Stimulated activated CD8-positive, alpha-beta memory T cell treated with anti-CD3 and anti-CD28 coated beads, Interleukin-2, amount 100 ng/mL, for 1 hour (primary cell): ENCODE data around the gene ACTN1.
"Not testable (repeated sequence)": the region's sequence is repeated elsewhere in the genome, so short reads cannot be mapped to it uniquely, and the experiment has no call there.

Source experiments
- DNase-seq, 2 donors: peaks; one replicate each; pipeline ENCODE4 v3.0.0-alpha.2; 2020; ENCODE audit warnings: low read depth in 2 of 2

Gene ACTN1

DNA sequence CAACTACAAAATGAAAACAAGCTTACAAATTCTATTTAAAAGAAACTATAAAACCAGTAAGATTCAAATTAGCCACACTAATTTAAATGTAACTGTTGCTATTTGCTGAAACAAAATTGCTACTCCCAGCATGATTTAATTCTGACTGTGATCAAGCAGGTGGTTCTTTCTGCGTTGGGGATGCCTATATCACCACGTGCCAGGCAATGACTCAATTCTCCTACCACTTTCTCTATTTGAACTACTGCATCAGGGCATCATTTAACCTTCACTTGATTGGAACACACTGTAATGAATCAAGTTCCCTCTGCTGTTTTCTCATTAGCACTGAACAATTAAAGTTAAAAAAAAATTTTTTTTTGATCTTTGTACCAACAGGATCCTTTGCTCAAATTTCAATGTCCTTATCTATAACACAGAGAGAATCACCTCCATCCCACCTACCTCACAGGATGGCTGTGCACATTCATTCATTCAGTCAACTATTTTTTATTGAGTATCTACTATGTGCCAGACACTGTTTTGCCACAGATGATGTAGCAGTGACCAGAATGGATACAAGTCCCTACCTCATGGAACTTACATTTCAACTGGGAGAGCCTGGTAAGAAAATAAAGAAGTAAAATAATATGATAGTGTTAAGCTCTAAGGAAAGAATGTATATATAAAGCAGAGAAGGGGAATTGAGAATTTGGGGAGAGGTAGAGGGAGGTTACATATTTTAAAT, 8.0 kb upstream of the ACTN1 start:
- DNase-seq, result no peak

DNA sequence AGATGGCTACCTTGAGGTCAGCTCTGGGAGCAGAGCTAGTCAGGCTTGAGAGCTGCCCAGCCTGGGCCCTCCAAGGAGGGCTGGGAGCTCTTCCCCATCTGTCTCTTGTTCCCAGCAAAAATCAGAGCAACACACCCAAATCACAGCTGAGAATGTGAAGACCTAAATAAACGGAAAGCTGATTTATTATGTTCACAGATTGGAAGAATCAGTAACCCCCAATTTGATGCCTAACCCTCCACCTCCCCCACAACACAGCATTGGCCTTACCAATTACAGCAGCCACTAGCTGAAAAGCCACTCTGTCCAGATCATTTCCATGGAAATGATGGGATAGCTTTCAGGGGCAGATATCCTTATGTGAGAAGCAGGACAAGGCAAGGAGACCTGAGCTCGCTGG, 7.1 kb upstream of the ACTN1 start:
- no peak for DNase-seq

DNA sequence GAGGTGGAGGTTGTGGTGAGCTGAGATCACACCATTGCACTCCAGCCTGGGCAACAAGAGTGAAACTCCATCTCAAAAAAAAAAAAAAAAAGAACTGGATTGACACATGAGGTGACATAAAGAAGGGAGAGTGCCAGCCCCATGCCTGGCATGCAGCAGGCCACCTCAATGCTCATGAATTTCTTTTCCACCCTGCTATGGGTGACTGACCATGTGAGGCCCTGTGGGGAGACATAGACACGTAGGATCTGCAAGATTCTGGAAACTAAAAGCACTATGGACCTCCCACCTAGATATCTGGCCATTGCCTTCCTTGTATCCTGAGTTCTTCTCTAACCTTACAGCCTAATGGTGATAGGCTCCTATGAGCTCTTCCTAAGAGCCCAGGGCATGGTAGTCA, 5.6 kb upstream of the ACTN1 start:
- no peak for DNase-seq

DNA sequence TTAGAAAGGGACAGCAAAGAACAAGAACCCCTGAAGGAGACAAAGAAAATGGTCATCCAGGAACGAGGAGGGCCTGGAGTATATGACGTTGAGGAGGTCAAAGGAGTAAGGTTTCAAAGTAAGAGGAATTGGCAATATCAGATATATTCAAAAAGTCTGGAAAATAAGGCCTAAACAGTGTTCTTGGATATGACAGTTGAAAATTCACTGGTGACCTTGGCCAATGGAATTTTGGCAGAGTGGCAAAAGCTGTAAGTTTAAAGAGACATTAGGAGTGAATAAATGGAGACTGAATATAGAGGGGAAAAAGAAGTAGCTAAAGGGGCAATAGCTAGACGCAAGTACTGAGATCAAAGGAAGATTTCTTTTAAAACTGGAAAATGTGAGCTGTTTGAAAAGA, 4.1 kb upstream of the ACTN1 start:
- no peak for DNase-seq

DNA sequence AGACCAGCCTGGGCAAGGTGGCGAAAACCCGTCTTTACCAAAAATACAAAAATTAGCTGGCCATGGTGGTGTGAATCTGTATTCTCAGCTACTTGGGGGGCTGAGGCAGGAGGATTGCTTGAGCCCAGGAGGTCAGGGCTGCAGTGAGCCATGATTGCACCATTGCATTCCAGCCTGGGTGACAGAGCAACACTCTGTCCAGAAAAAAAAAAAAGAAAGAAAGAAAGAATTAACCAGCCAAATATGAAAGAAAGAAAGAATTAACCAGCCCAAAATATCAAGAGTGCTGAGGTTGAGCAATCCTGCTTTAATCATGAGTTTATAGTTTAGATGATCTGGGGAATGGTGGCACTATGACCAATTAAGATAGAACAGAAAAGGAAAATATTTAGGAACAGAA, 3.5 kb upstream of the ACTN1 start:
- DNase-seq, result no peak

DNA sequence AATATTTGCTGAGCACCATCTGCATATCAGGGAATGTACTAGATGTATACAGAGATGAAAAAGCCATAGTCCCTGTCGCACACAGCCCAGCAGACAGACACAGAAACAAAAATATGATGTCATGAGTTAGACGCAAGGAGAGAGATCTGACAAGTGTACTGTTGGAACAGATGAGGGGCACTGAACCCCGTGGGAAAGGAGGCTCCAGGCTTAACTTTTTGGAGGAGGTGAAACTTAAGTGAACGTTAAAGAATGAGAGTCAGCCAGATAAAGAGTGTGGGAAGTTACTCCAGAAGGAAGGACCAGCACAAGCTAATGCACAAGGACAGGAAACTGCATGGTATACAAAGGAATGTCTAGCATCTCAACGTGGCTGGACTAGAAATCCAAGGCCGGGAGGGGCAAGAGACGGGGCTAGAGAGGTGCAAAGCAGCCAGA, 2.5 kb upstream of the ACTN1 start:
- no peak for DNase-seq

DNA sequence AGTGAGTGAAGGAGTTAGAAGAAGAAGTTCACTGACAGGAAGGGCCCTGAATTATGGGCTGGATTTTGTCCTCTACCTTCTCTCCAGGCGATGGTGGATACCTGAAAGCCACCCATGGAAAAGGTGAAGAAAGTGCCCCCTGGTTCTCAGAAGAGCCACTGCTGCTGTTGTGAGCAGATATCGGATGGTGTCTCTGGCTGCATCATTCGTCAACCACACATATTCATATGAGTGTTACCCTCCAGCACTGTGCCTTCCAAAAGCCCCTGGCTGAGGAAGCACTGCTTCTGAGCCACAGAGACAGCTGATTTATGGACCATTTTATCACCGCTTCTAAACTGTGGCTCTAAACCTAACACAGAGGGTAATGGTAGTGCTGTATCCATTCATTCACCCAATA, 2.0 kb upstream of the ACTN1 start:
- no peak for DNase-seq

DNA sequence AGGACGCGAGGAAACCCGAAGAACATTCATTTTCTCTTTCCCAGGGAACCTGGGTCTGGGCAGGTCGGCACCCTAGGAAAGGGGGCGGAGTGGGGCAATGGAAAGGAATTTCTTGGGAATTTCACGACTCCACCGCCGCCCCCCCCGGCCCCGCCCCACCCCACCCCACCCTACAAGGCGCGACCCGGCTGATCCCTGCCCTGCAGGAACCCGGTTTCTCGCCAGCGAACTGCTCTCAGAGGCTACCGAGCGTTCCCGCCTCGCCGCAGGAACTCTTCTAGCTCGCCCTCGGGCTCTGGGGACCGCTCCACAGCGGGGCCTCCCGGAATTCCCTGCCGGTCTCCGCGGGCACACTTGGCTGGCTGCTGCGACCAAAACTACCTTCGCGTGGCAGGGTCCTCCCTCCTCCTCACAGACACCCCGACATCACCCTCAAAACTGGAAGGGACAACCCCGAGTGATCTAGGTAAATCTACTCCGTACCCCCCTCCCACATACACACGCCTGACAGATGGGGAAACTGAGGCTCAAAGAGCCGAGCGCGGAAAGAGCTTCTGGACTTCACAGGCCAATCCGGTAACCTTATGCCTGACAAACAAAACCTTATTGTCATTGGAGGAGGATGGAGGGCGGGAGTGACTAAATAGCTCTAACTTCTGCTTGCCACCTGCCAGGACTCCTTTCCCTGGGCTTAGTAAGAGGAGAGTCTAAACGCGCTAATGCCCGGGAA, 785 bp upstream of the ACTN1 start:
- DNase-seq, result no peak

DNA sequence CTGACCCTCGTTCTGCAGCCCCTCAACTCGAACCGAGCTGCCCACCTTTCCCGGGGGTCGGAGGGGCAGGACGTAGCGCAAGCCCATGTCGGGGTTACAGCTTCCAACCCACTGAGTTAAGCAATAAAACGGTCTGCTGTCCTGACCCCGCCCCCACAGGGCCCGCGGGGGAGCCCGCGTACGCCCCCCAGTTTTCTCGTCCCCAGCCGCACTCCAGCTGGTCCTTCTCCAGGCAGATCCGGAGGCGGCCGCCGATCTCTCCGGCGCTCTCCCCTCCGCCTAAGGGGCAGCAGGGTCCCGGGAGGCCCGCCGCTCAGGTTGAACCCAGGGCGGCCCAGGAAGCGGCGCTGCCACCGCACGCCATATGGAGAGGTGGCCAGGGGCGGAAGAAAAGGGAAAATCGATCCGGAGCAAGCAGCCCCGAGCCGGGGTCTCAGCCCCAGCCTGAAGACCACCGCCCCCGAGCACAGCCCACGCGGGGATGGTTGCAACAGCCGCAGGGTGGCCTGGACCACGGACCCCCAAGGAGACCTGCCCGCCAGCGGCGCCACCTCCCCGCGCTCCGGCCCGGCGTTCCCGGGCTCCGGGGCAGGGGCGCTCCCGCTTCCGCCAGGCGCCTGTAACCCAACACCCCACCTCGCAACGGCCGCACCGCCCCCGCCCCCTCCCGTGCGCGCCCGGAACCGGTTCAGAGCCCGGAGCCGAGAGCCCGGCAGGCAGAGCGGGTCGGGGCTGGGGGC, 760 bp downstream of the ACTN1 start:
- peak in 1 of 2 donors; percentile 22 for DNase-seq

DNA sequence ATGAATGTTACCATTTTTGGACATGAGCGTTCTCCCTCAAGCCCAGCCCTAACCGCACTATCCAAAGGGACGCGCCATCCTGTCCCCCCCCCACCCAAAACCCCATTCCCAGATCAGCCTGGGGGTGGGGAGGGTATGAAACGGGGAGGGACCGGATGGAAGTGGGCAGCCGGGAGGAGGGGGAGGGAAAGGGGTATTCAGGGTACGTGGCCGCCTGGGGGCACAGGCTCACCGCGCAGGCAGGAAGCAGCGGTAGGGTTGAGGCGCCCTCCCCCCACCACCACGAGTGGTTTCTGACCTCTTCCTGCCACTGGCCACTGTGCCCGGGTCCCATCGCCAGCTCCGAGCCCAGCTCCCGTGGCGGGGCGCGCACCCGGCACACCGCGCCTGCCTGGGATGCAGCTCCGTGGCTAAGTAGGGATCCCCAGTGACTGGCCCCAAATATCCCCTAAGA, 1.4 kb downstream of the ACTN1 start:
- peak in 1 of 2 donors; percentile 21 for DNase-seq

DNA sequence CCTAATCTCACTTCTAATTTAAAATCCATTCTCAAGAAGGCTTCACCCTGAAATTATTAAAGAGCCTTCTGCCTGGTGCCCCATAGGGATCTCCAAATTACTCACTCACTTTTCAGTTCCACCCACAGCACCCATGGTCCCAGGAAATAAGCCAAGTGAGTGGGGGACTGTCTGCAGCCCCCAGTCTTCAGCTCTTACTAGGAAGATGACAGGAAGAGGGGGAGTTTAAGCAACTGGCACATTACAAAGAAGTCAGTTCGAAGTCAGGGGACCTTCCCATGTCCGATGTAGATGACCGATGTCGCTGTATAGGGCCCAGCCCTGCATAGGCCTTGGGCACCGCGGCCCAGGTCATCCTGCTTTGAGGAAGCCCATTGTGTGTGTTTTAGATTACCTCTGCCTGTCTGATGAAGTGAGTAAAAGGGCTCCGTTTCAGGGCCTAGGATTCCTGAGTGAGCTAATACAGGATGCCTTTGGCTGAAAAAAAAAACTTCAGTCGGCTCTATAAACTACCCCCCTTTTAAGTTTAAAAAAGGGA, 1.9 kb downstream of the ACTN1 start:
- no peak for DNase-seq

DNA sequence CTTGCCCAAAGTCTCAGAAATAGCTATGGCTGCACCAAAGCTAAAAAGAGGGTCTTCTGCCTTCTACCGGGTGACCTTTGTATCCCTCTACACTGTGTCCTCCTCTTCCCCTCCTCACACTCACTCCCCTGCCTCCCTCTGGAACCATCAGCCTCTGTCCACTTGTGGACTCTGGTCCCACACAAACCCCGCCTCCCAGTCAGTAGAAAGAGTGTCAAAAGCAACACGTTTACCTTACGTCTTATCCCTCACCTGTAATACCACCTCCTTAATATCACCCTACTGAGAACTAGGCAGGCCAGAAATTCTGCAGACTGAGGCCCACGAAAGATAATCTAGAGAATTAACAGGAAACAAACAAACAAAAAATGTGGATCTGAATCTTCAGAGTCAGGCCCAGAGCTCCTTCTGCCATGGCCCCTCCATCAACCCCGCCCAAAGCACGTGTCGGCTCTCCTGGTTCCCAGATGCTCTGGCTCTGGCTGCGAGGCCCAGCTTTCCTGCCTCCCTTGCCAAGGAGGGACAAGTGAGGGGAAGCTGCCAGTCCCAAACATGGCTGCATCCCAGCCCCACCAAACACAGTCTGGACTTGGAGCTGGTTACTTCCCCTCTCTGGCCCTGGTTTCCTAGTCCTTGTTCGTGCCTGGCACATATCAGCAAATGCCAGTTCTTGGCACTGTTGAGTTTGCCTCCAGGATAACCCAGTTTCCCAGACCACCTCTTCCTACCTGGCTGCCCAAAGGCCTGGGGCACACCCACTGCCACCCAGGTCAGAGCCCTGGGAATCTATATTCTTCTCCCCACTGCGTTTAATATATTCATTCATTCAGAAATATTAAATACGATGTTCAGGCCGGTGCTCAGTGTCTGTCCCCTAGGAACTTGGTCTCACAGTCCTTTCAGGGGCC, 2.7 kb downstream of the ACTN1 start:
- DNase-seq, result no peak

DNA sequence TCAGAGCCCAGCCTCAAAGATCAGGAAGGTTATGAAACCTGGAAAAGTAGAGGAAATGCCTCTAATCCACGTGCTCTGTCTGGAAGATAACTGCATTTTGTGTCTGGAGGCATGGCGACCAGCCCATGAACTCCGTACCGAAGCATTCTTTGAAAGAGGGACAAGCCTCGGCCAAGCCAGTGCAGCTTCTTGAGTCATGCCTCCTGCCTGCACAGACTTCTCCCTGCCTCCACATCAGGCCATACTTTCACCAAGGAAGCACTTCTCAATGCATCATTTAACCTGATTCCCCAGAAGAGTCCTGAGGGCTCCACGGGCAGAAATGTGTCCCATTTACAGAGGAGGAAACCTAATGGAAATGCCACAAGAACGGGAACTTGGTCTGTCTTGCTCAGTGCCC, 3.4 kb downstream of the ACTN1 start:
- no peak for DNase-seq

DNA sequence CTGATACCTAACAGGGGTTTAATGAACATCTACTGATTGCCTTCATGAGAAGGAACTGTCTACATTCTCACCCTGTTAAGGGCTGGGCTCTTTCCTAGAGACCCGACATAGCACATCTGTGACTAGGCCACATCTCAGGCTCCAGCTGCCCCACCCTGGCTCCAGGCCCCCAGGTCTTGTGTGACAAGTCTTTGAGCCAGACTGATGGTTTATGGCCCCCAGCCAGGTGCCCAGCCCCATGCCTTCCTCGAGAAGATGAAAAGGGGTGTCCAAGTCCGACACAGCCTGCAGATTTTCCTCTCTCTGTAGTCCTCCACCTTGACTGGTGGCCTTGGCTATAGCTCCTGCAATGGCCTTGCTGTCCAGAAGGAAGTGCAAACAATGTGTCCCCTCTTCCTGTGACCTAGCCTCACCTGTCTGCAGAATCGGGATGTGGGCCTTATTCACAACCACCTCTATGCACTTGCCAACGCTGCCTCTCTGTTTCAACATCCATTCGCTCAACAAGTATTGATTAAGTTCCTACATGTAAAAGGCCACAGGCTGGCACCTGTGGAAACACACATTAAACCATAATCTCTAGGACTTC, 4.2 kb downstream of the ACTN1 start:
- no peak for DNase-seq

DNA sequence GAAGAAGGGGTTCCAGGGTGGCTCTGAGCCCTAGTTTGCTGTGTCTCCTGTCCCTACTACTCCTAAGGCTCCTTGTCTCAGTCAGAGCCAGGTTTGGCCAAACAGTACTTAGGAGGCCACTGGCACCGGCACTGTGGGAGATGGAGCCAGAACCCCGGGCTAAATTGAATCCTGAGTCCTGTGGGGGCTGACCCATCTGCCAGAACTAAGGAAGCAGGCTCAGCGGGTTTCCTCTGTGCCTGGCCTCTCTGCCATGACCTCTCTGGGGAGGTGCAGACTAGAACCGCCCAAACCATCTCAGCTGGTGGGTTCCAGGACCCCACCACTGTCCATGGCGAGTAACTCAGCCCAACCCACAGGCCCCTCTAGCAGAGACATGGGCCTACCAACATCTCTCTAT, 5.5 kb downstream of the ACTN1 start:
- DNase-seq, result no peak

DNA sequence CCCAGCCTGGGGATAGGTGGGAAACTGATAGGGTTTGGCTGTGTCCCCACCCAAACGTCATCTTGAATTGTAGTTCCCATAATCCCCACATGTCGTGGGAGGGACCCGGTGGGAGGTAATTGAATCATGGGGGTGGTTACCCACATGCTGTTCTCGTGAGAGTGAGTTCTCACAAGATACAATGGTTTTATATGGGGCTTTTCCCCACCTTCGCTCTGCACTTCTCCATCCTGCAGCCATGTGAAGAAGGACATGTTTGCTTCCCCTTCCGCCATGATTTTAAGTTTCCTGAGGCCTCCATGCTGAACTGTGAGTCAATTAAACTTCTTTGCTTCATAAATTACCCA, 5.9 kb downstream of the ACTN1 start:
- not testable (repeated sequence) for DNase-seq

DNA sequence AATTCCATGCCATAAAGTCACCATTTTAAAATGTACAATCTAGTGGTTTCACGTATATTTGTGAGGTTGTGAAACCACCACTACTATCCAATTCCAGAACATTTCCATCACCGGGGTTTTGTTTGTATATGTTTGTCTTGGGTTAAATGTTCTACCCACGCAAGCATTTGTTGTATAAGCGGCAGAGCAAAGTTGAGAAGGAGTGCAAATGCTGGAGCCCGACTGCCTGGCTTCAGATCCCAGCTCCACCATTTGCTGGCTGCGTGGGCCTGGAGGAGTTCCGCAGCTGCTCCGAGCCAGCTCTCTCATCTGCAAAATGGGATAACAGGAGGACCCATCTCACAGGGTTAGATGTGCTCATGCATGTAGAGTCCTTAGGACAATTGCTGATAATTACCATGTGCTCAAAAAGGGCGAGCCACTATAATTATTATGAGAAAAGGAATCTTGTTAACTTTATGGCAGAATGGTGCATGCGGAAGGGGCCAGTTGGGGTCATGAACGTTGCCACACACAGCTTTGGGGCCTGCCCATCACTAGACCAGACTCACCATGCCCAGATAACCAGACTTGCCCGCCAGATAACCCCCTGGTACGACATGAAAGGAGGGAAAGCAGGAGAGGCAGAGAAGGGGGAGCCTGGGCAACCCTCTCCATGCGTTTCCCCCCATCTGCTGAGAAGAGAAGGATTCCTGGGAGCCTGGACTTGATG, 6.4 kb downstream of the ACTN1 start:
- DNase-seq, result no peak

DNA sequence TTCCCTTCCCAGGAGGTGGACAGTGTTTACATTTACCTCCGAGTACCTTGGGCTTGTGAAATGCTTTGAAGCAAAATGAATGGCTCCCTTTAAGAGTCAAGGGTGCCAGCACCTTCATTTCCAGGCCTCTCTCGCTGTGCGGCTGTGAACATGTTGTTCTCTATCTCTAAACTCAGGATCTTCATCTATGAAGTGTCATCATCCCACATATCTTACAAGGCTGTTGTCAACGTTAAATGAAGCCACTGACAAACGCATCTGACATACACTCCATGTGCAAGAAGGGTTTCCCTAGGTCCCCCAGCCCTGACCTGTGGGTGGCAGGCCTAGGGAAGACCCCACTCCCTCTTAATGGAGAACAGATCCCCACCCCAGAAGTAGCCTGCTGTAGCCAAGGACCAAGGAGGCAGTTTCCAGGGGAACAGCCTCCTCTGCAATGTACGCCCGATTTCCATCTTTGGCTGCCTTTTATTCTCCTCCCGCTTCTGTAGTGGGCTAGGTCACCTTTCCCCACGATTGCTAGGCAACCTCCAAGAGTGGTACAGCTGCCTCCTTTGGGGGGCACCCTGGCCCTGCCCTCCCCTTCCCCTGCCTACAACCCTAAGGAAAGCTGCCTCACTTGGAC, 7.6 kb downstream of the ACTN1 start:
- DNase-seq, result no peak

DNA sequence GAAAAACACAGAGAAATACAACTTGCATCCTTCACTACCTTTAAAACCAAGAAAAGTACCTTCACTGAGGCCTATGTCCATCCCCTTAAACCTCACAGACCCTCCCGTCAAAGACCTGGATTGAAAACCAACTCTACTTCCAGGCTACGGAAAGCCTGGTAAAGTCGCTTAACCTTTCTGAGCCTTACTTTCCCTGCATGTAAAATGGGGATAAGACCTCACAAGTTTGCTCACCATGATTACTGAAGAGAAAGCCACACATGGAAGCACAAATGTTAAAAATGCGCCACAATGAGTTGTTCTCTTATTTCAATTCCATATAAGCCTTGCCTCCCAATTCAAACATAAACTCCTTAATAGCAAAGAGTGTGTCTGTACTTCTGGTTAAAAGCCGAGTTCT, 8.4 kb downstream of the ACTN1 start:
- no peak for DNase-seq

DNA sequence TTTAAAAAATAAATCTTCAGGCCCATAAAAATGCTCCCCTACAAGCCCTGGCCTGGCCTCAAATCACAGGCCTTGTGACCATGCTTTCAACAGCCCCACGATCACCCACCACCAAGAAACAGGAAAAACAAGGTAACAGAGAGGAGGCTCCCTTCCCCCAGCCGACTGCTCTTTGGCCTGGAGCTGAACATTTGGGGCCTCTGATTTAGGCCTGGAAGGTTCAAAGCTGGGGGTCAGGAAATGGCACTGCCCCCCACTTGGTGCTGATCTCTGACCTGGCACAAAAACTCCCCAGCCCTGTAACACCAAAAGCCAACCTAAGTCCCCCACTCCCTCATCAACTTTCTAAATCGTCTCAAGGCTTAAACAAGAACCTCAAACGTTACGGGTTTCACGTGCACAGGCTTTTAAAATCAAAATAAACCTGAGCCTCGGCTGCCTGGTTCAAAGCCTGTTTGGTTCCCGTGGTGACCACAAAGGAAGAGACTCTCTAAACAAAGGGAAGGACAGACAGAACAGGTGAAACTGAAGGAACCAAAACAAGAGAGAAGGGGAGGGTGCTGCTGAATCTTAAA, 9.0 kb downstream of the ACTN1 start:
- no peak for DNase-seq
